H1 (cell line): ENCODE results near the gene LTB4R. TPM values are rescaled to one million over a fixed set of nuclear protein-coding genes. Genes with fewer than 3 reads are reported as not detected.

Source experiments
- CTCF ChIA-PET: fragments of 300-600 bp; sonication (Branson Sonifier 250); formaldehyde crosslinking; loops from one replicate; lab custom pipeline; 2021; ENCODE audit not compliant: partially characterized antibody; lab: Charles Lee
- POLR2A ChIA-PET: fragments of 300-600 bp; sonication (Branson Sonifier 250); formaldehyde crosslinking; loops from one replicate; lab custom pipeline; 2021; ENCODE audit warnings: inconsistent platforms; ENCODE audit not compliant: partially characterized antibody; lab: Charles Lee
- DNase-seq, 2 experiments: peaks; one replicate each; pipeline versions ENCODE4 v3.0.0 to v3.0.0-alpha.2; 2010 to 2022; ENCODE audit warnings: low spot score in 2 of 2, low read depth in 1 of 2, mixed read lengths in 1 of 2
- FAIRE-seq: peaks from 2 replicates; lab custom pipeline; 2011; peaks lifted over from hg19 to GRCh38; lab: Jason Lieb, UNC
- H2AFZ ChIP-seq: 2 replicates; pipeline ENCODE4 v1.8.1; 2012; ENCODE audit warnings: low read length, inconsistent platforms
- H2AK5ac ChIP-seq: 2 replicates; pipeline ENCODE4 v1.6.1; 2013; ENCODE audit warnings: low read depth, low read length
- H2BK120ac ChIP-seq: replicated peaks from 2 replicates; pipeline ENCODE3; 2013; ENCODE audit warnings: low read depth, low read length, inconsistent platforms
- H2BK12ac ChIP-seq: 2 replicates; pipeline ENCODE4 v1.6.1; 2013; ENCODE audit warnings: low read depth, low read length
- H2BK15ac ChIP-seq: 2 replicates; pipeline ENCODE4 v1.6.1; 2013; ENCODE audit warnings: low read length
- H2BK20ac ChIP-seq: 2 replicates; pipeline ENCODE4 v1.6.1; 2013; ENCODE audit warnings: low read length
- H2BK5ac ChIP-seq: 2 replicates; pipeline ENCODE4 v1.6.1; 2013; ENCODE audit warnings: low read depth, low read length
- H3K14ac ChIP-seq: 2 replicates; pipeline ENCODE4 v1.6.1; 2013; ENCODE audit warnings: inconsistent platforms; ENCODE audit not compliant: insufficient read length
- H3K18ac ChIP-seq: 2 replicates; pipeline ENCODE4 v1.6.1; 2013; ENCODE audit warnings: low read length; ENCODE audit errors: extremely low read depth
- H3K23ac ChIP-seq: 2 replicates; pipeline ENCODE4 v1.6.1; 2013; ENCODE audit warnings: inconsistent platforms; ENCODE audit not compliant: insufficient read length
- H3K23me2 ChIP-seq: 2 replicates; pipeline ENCODE4 v1.6.1; 2013; ENCODE audit warnings: low read depth, low read length
- H3K27ac ChIP-seq: 2 replicates; pipeline ENCODE4 v1.6.1; 2011; ENCODE audit warnings: low read depth, low read length, inconsistent platforms
- H3K27me3 ChIP-seq, 4 experiments: replicated peaks in 1 of 4; 1 replicate in 1 of 4; 2 replicates in 3 of 4; pipeline versions ENCODE4 v1.6.1 to v1.8.1; 2011 to 2013; ENCODE audit warnings: low read length in 3 of 4, mild to moderate bottlenecking in 3 of 4, inconsistent platforms in 2 of 4, mixed read lengths in 2 of 4, moderate library complexity in 1 of 4; ENCODE audit not compliant: control insufficient read depth in 3 of 4, insufficient read depth in 3 of 4; ENCODE audit errors: extremely low read depth in 1 of 4
- H3K36me3 ChIP-seq, 4 experiments: 2 replicates each; pipeline versions ENCODE4 v1.6.1 to v1.8.1; 2011 to 2013; ENCODE audit warnings: mild to moderate bottlenecking in 4 of 4, low read length in 3 of 4, moderate library complexity in 2 of 4, control low read depth in 1 of 4, inconsistent platforms in 1 of 4; ENCODE audit not compliant: insufficient read depth in 4 of 4, control insufficient read depth in 2 of 4
- H3K4ac ChIP-seq: replicated peaks from 2 replicates; pipeline ENCODE3; 2013; ENCODE audit warnings: low read length, low read depth, mixed read lengths, inconsistent platforms; ENCODE audit not compliant: insufficient read length
- H3K4me1 ChIP-seq, 4 experiments: replicated peaks in 1 of 4; 1 replicate in 1 of 4; 2 replicates in 3 of 4; pipeline versions ENCODE4 v1.6.1 to v1.8.1; 2011 to 2013; ENCODE audit warnings: low read length in 3 of 4, inconsistent platforms in 2 of 4, mixed read lengths in 1 of 4; ENCODE audit not compliant: insufficient read depth in 4 of 4, control insufficient read depth in 3 of 4
- H3K4me2 ChIP-seq, 2 experiments: 2 replicates each; pipeline versions ENCODE4 v1.6.1 to v1.8.1; 2011 to 2013; ENCODE audit warnings: low read depth in 2 of 2, low read length in 2 of 2, control low read depth in 1 of 2, inconsistent platforms in 1 of 2, mild to moderate bottlenecking in 1 of 2; ENCODE audit not compliant: insufficient read depth in 1 of 2
- H3K4me3 ChIP-seq, 4 experiments: fragments of 200-600, 300-600 bp in 1 of 4; sonication (generic), shearing (Covaris generic), sonication (Bioruptor Twin) in 1 of 4; 2 replicates each; pipeline versions ENCODE4 v1.5.1 to v1.8.1; 2011 to 2016; ENCODE audit warnings: low read length in 4 of 4, low read depth in 3 of 4, control low read depth in 2 of 4, inconsistent platforms in 2 of 4, mild to moderate bottlenecking in 2 of 4, mixed read lengths in 1 of 4, moderate library complexity in 1 of 4; ENCODE audit not compliant: insufficient read depth in 2 of 4; ENCODE audit errors: extremely low read depth in 1 of 4
- H3K56ac ChIP-seq: replicated peaks from 2 replicates; pipeline ENCODE3; 2013; ENCODE audit warnings: low read depth, mild to moderate bottlenecking, mixed read lengths, low read length, inconsistent platforms; ENCODE audit not compliant: insufficient read length
- H3K79me1 ChIP-seq: 2 replicates; pipeline ENCODE4 v1.6.1; 2013; ENCODE audit warnings: low read depth, low read length, control low read depth
- H3K79me2 ChIP-seq, 2 experiments: 2 replicates each; pipeline versions ENCODE4 v1.6.1 to v1.8.1; 2012 to 2013; ENCODE audit warnings: low read length in 2 of 2, mild to moderate bottlenecking in 2 of 2, inconsistent platforms in 1 of 2; ENCODE audit not compliant: insufficient read depth in 2 of 2, control insufficient read depth in 1 of 2
- H3K9ac ChIP-seq, 4 experiments: replicated peaks in 1 of 4; 1 replicate in 1 of 4; 2 replicates in 3 of 4; pipeline versions ENCODE4 v1.6.1 to v1.8.1; 2011 to 2013; ENCODE audit warnings: low read depth in 3 of 4, low read length in 3 of 4, control low read depth in 2 of 4, mild to moderate bottlenecking in 2 of 4, moderate library complexity in 2 of 4, inconsistent platforms in 1 of 4; ENCODE audit errors: extremely low read depth in 1 of 4
- H3K9me3 ChIP-seq, 2 experiments: 2 replicates each; pipeline versions ENCODE4 v1.6.1 to v1.8.1; 2012 to 2013; ENCODE audit warnings: mild to moderate bottlenecking in 2 of 2, moderate library complexity in 2 of 2, control low read depth in 1 of 2, inconsistent platforms in 1 of 2, low read depth in 1 of 2, low read length in 1 of 2, mixed read lengths in 1 of 2; ENCODE audit not compliant: insufficient read depth in 2 of 2
- H4K20me1 ChIP-seq, 2 experiments: replicated peaks in 1 of 2; 2 replicates each; pipeline versions ENCODE3 to v1.8.1; 2011 to 2013; ENCODE audit warnings: inconsistent platforms in 2 of 2, low read length in 2 of 2, mild to moderate bottlenecking in 1 of 2; ENCODE audit not compliant: insufficient read depth in 2 of 2, control insufficient read depth in 1 of 2
- H4K5ac ChIP-seq: 2 replicates; pipeline ENCODE4 v1.6.1; 2013; ENCODE audit warnings: low read length, low read depth, mixed read lengths, inconsistent platforms; ENCODE audit not compliant: insufficient read length
- H4K8ac ChIP-seq: 2 replicates; pipeline ENCODE4 v1.8.0; 2013; ENCODE audit warnings: mild to moderate bottlenecking, moderate library complexity, low read length, inconsistent platforms; ENCODE audit not compliant: insufficient read depth; ENCODE audit errors: extremely low read depth
- H4K91ac ChIP-seq: replicated peaks from 2 replicates; pipeline ENCODE3; 2013; ENCODE audit warnings: low read length, mixed read lengths, inconsistent platforms; ENCODE audit not compliant: insufficient read length
- CHD2 ChIP-seq: IDR thresholded peaks from 2 replicates; pipeline ENCODE4 v1.6.1; 2012; ENCODE audit warnings: low read length, improper control_type of control experiment
- KDM4A ChIP-seq: IDR thresholded peaks from one replicate; pipeline ENCODE4 v1.7.1; 2012; ENCODE audit warnings: low read depth, mild to moderate bottlenecking, moderate library complexity, low read length, inconsistent platforms; ENCODE audit not compliant: severe bottlenecking
- MAX ChIP-seq: IDR thresholded peaks from 2 replicates; pipeline ENCODE4 v1.6.1; 2012; ENCODE audit warnings: inconsistent platforms
- SIX5 ChIP-seq: IDR thresholded peaks from 2 replicates; pipeline ENCODE4 v1.6.1; 2011; ENCODE audit warnings: mild to moderate bottlenecking, low read depth, low read length
- SP2 ChIP-seq: IDR thresholded peaks from 2 replicates; pipeline ENCODE4 v1.6.1; 2012; ENCODE audit warnings: mild to moderate bottlenecking, low read length, inconsistent platforms
- SUZ12 ChIP-seq: fragments of 200-600 bp; sonication (generic); IDR thresholded peaks from 2 replicates; pipeline ENCODE4 v1.6.1; 2012; ENCODE audit warnings: mild to moderate bottlenecking, inconsistent platforms, low read length, moderate library complexity, mixed read lengths
- WGBS, 2 experiments: shearing (Covaris generic) in 1 of 2; methylation state at CpG; one replicate each; pipeline versions ENCODE4 v1.1.6 to v1.1.7; 2013 to 2015; ENCODE audit warnings: low lambda C conversion rate in 2 of 2, mixed read lengths in 2 of 2, inconsistent platforms in 1 of 2, low coverage in 1 of 2, missing lambda C conversion rate in 1 of 2; ENCODE audit not compliant: insufficient replicate concordance in 2 of 2, insufficient coverage in 1 of 2, insufficient read length in 1 of 2; ENCODE audit errors: extremely low coverage in 1 of 2, missing lambda C conversion rate in 1 of 2; 5-methylcytosine and 5-hydroxymethylcytosine counted together
- polyA plus RNA-seq, 7 experiments: library from polyadenylated mRNA; depleted of rRNA in 3 of 7; stranded (reverse) in 5 of 7; unstranded in 2 of 7; fragments of >200 nt in 5 of 7; fragments of 200-250 nt in 2 of 7; gene quantifications; 1 replicate in 5 of 7; 2 replicates in 1 of 7; 4 replicates in 1 of 7; pipeline versions ENCODE4 v1.2.1 to v1.2.3, GENCODE V29; 2011 to 2013; ENCODE audit warnings: missing spikeins in 2 of 7, mixed read lengths in 2 of 7
- total RNA-seq: library from RNA; stranded (reverse); fragmentation: NEBNext Ultra II Directional; extraction: Animal tissue kit (Norgen Biotek cat#: 25700); gene quantifications from 2 replicates; pipeline ENCODE4 v1.2.1, GENCODE V29; 2021
- TF ChIP-seq, protein P1 (sequence below): IDR thresholded peaks from 2 replicates; pipeline ENCODE4 v1.6.1; 2011; ENCODE audit warnings: low read depth, mild to moderate bottlenecking, low read length; ENCODE audit not compliant: insufficient read depth

LTB4R gene
- total and polyA plus RNA-seq, 2 of the 8 experiments (the other 6 are each of a cell fraction or from before 2014, with no cell fraction given) = 4.1 to 6.7 TPM

- Histone ChIP-seq H3K27me3 (no peaks in the 10 kb centered on the region), H2BK12ac (no peak overlapping the region), H4K8ac (no peak overlapping the region), H3K79me2 (no peaks in the 10 kb centered on the region), H2BK20ac (no peak overlapping the region), H4K91ac (no peak overlapping the region), H2BK5ac (peak overlapping the region; percentile 56; the same call in 1 of the 2 replicates), H3K36me3 (peaks cover 0 to 2% (median 0%) of the 10 kb centered on the region in 4 experiments; a peak in 1 of 8 replicates), H4K5ac (no peak overlapping the region), H3K18ac (no peak overlapping the region), H3K4me3 (no peak overlapping the region), H3K4me2 (no peak overlapping the region), H2AFZ (no peak overlapping the region), H4K20me1 (peaks cover 0 to 3% of the 10 kb centered on the region in 2 experiments), H3K56ac (no peak overlapping the region), H3K9ac (no peak overlapping the region), H2AK5ac (no peak overlapping the region), H3K4me1 (no peaks in the 10 kb centered on the region), H2BK15ac (no peak overlapping the region), H3K14ac (no peak overlapping the region), H3K79me1 (no peaks in the 10 kb centered on the region; the same call in 1 of the 2 replicates), H2BK120ac (no peak overlapping the region), H3K4ac (no peak overlapping the region), H3K27ac (no peak overlapping the region), H3K9me3 (no peaks in the 10 kb centered on the region), H3K23me2 (no peaks in the 10 kb centered on the region), H3K23ac (no peak overlapping the region)
- no peak for FAIRE-seq
- DNase-seq = no peak
- ChIA-PET CTCF (interaction anchor here (4.9 to 11.5 kb wide), 5 partner anchors 7 to 42 kb away, joined by 30 to 137 read pairs (median 44); partner anchors contain the start of genes CIDEB, DHRS1, LTB4R2 and NOP9), POLR2A (interaction anchor here (0.9 to 3.8 kb wide), 8 partner anchors 8 to 95 kb away, joined by 3 to 13 read pairs (median 4); partner anchors contain the start of genes RABGGTA and TINF2)
- 81% methylated on average over 10 of the region's 11 CpGs; no CpG with 5 or more reads in 1 of the 2 experiments for WGBS, 2 experiments
- TF ChIP-seq, protein P1, sequence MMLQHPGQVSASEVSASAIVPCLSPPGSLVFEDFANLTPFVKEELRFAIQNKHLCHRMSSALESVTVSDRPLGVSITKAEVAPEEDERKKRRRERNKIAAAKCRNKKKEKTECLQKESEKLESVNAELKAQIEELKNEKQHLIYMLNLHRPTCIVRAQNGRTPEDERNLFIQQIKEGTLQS = no peak
- no peak for TF ChIP-seq SIX5
- no peak for TF ChIP-seq SUZ12
- no peak for TF ChIP-seq KDM4A
- TF ChIP-seq MAX = no peak
- no peak for TF ChIP-seq CHD2
- no peak for TF ChIP-seq SP2
Observed at GRCh38 chr14:24284501-24285035, 26.7 kb upstream of the LTB4R start.
